Activated naive CD8-positive, alpha-beta T cell treated with anti-CD3 and anti-CD28 coated beads, Interleukin-2, amount 50 U/mL, for 24 hours (primary cell): ENCODE data around the gene RASAL3.
A peak's percentile ranks its signal among the peaks of the same experiment; 100 is the strongest.

ENCODE experiments used
- ATAC-seq: fragments of 150-1000 bp; cut with Tn5 transposase; one replicate; pipeline ENCODE4 v1.10.0; 2021
- DNase-seq: peaks from one replicate; pipeline ENCODE4 v3.0.0; 2021
- H3K27ac Mint-ChIP-seq: one replicate; pipeline ENCODE4 v1.8.0; 2021; ENCODE audit warnings: mild to moderate bottlenecking, mixed read lengths
- H3K27me3 Mint-ChIP-seq: one replicate; pipeline ENCODE4 v1.8.0; 2021; ENCODE audit warnings: mixed read lengths
- H3K36me3 Mint-ChIP-seq: one replicate; pipeline ENCODE4 v1.8.0; 2021; ENCODE audit warnings: low read depth, mixed read lengths
- H3K4me1 Mint-ChIP-seq: one replicate; pipeline ENCODE4 v1.8.0; 2021; ENCODE audit warnings: mixed read lengths
- H3K4me3 Mint-ChIP-seq: one replicate; pipeline ENCODE4 v1.8.0; 2021; ENCODE audit warnings: mild to moderate bottlenecking, moderate library complexity, mixed read lengths
- H3K9me3 Mint-ChIP-seq: one replicate; pipeline ENCODE4 v1.8.0; 2021; ENCODE audit warnings: mixed read lengths

The RASAL3 gene

GRCh38 chr19:15461694-15462093 is 2.6 kb downstream of the RASAL3 start:
- no peak for DNase-seq
- ATAC-seq, result no peak
- Mint-ChIP-seq H3K9me3 (no peaks in the 10 kb centered on the region), H3K27ac (peak overlapping the region; percentile 71), H3K27me3 (no peaks in the 10 kb centered on the region), H3K4me1 (peaks cover 31% of the 10 kb centered on the region), H3K4me3 (no peak overlapping the region), H3K36me3 (peaks cover 25% of the 10 kb centered on the region)

- Mint-ChIP-seq H3K4me3 (no peak overlapping the region), H3K27me3 (no peaks in the 10 kb centered on the region), H3K27ac (no peak overlapping the region), H3K36me3 (peaks cover 40% of the 10 kb centered on the region), H3K4me1 (peaks cover 14% of the 10 kb centered on the region), H3K9me3 (no peaks in the 10 kb centered on the region)
- DNase-seq, result no peak
- no peak for ATAC-seq
Observed at GRCh38 chr19:15457701-15458484, 6.5 kb downstream of the RASAL3 start.

GRCh38 chr19:15456871-15457700 is 7.3 kb downstream of the RASAL3 start:
- H3K27me3 Mint-ChIP-seq, result no peaks in the 10 kb centered on the region
- H3K27ac Mint-ChIP-seq, result no peak overlapping the region
- DNase-seq (no peak), ATAC-seq (peak; percentile 33)
- peaks cover 41% of the 10 kb centered on the region for H3K36me3 Mint-ChIP-seq
- no peaks in the 10 kb centered on the region for H3K9me3 Mint-ChIP-seq
- no peak overlapping the region for H3K4me3 Mint-ChIP-seq
- peaks cover 7% of the 10 kb centered on the region for H3K4me1 Mint-ChIP-seq

GRCh38 chr19:15456441-15456840 is 7.9 kb downstream of the RASAL3 start:
- ATAC-seq (no peak), DNase-seq (no peak)
- Mint-ChIP-seq H3K27me3 (no peaks in the 10 kb centered on the region), H3K9me3 (no peaks in the 10 kb centered on the region), H3K4me1 (peaks cover 1% of the 10 kb centered on the region), H3K36me3 (peaks cover 43% of the 10 kb centered on the region), H3K27ac (no peak overlapping the region), H3K4me3 (no peak overlapping the region)

- peaks cover 47% of the 10 kb centered on the region for H3K36me3 Mint-ChIP-seq
- DNase-seq, result no peak
- no peak overlapping the region for H3K27ac Mint-ChIP-seq
- no peaks in the 10 kb centered on the region for H3K27me3 Mint-ChIP-seq
- no peak overlapping the region for H3K4me3 Mint-ChIP-seq
- H3K4me1 Mint-ChIP-seq, result peaks cover 5% of the 10 kb centered on the region
- ATAC-seq, result no peak
- H3K9me3 Mint-ChIP-seq, result no peaks in the 10 kb centered on the region
Observed at GRCh38 chr19:15455996-15456395, 8.3 kb downstream of the RASAL3 start.

GRCh38 chr19:15453906-15454860 is 10.2 kb downstream of the RASAL3 start:
- Mint-ChIP-seq H3K27me3 (no peaks in the 10 kb centered on the region), H3K36me3 (peaks cover 44% of the 10 kb centered on the region), H3K4me1 (peaks cover 14% of the 10 kb centered on the region), H3K27ac (peak overlapping the region; percentile 12), H3K4me3 (no peak overlapping the region), H3K9me3 (peaks cover 3% of the 10 kb centered on the region)
- no peak for ATAC-seq
- no peak for DNase-seq

- H3K27ac Mint-ChIP-seq, result no peak overlapping the region
- ATAC-seq (no peak), DNase-seq (no peak)
- H3K4me1 Mint-ChIP-seq, result peaks cover 16% of the 10 kb centered on the region
- peaks cover 3% of the 10 kb centered on the region for H3K9me3 Mint-ChIP-seq
- no peak overlapping the region for H3K4me3 Mint-ChIP-seq
- H3K27me3 Mint-ChIP-seq, result no peaks in the 10 kb centered on the region
- peaks cover 42% of the 10 kb centered on the region for H3K36me3 Mint-ChIP-seq
Observed at GRCh38 chr19:15453091-15453578, 11.2 kb downstream of the RASAL3 start.

GRCh38 chr19:15452111-15453047 is 12.0 kb downstream of the RASAL3 start:
- no peak overlapping the region for H3K4me3 Mint-ChIP-seq
- DNase-seq, result peak; percentile 48
- no peaks in the 10 kb centered on the region for H3K27me3 Mint-ChIP-seq
- peaks cover 37% of the 10 kb centered on the region for H3K36me3 Mint-ChIP-seq
- H3K9me3 Mint-ChIP-seq, result peaks cover 3% of the 10 kb centered on the region
- peaks cover 16% of the 10 kb centered on the region for H3K4me1 Mint-ChIP-seq
- no peak overlapping the region for H3K27ac Mint-ChIP-seq
- ATAC-seq, result no peak

- H3K4me3 Mint-ChIP-seq, result peak overlapping the region; percentile 72
- ATAC-seq, result no peak
- H3K4me1 Mint-ChIP-seq, result peaks cover 16% of the 10 kb centered on the region
- H3K27ac Mint-ChIP-seq, result peak overlapping the region; percentile 72
- H3K9me3 Mint-ChIP-seq, result peaks cover 3% of the 10 kb centered on the region
- peaks cover 34% of the 10 kb centered on the region for H3K36me3 Mint-ChIP-seq
- DNase-seq, result no peak
- no peaks in the 10 kb centered on the region for H3K27me3 Mint-ChIP-seq
Observed at GRCh38 chr19:15450528-15450890, 13.8 kb downstream of the RASAL3 start.

GRCh38 chr19:15449620-15450527 is 14.5 kb downstream of the RASAL3 start, which contains the start of gene WIZ:
WIZ (minus strand) TSS chr19:15449956; CDS start chr19:15448307, 1,649 bp downstream.
- Mint-ChIP-seq H3K27ac (peak within 1 kb of the TSS; percentile 72), H3K36me3 (peaks cover 28% of the 10 kb centered on the region), H3K9me3 (peaks cover 3% of the 10 kb centered on the region), H3K4me3 (peak within 1 kb of the TSS; percentile 72), H3K27me3 (no peaks in the 10 kb centered on the region), H3K4me1 (peaks cover 16% of the 10 kb centered on the region)
- DNase-seq (peak; percentile 83), ATAC-seq (peak; percentile 50)

- H3K4me3 Mint-ChIP-seq, result peak overlapping the region; percentile 47
- peak overlapping the region; percentile 37 for H3K27ac Mint-ChIP-seq
- H3K4me1 Mint-ChIP-seq, result peaks cover 16% of the 10 kb centered on the region
- H3K36me3 Mint-ChIP-seq, result peaks cover 25% of the 10 kb centered on the region
- no peaks in the 10 kb centered on the region for H3K27me3 Mint-ChIP-seq
- H3K9me3 Mint-ChIP-seq, result peaks cover 3% of the 10 kb centered on the region
- ATAC-seq (no peak), DNase-seq (no peak)
Observed at GRCh38 chr19:15448778-15449619, 15.3 kb downstream of the RASAL3 start.
